ENCODE measurements around the gene EHD2. TPM values are rescaled to one million over a fixed set of nuclear protein-coding genes. Genes with fewer than 3 reads are reported as not detected.
"Not testable (repeated sequence)": the region's sequence is repeated elsewhere in the genome, so short reads cannot be mapped to it uniquely, and the experiment has no call there.

The EHD2 gene, protein sequence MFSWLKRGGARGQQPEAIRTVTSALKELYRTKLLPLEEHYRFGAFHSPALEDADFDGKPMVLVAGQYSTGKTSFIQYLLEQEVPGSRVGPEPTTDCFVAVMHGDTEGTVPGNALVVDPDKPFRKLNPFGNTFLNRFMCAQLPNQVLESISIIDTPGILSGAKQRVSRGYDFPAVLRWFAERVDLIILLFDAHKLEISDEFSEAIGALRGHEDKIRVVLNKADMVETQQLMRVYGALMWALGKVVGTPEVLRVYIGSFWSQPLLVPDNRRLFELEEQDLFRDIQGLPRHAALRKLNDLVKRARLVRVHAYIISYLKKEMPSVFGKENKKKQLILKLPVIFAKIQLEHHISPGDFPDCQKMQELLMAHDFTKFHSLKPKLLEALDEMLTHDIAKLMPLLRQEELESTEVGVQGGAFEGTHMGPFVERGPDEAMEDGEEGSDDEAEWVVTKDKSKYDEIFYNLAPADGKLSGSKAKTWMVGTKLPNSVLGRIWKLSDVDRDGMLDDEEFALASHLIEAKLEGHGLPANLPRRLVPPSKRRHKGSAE
- 53.4 and 67.5 TPM in 2 replicates for total RNA-seq

DNA sequence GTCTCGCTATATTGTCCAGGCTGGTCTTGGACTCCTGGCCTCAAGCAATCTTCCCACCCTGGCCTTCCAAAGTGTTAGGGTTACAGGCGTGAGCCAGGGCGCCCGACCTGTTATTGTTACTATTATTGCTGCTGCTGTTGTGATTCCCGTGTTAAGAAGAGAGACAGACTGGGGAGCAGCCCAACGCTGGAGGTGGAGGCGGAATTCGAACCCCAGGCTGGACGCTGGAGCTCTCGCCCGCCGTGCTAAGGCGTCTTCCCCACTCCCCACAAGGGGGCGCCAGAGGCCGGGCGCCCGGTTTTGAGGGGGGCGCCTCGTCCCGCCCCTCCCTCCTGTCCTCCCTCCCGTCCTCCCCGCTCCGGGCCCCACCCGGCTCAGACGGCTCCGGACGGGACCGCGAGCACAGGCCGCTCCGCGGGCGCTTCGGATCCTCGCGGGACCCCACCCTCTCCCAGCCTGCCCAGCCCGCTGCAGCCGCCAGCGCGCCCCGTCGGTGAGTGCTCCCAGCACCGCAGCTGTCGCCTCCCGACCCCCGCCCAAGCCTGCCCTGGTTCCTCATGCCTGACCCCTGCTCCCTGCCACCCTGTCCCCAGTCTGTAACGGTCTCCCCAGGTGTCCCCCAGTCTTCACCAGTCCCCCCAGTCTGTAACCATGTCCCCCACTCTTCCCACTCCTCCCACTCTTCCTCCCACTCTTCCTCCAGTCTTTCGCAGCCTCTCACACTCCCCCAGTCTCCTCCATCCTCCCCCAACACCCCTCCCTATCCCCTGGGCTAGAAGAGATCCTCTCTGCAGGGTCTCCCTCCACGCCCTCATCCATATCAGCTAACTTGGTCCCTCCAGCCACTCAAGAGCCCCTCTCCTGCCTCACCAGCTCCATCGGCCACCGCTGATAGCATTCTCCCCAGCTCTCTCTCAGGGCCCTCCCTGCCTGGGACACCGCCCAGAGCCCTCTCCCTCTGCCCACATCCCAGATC, at the start of gene EHD2:
Gene EHD2 (plus strand): TSS at position 377 of the 976 bp plus-strand sequence. CDS start 3,191 bp downstream, outside the sequence.
- H3K4me3 ChIP-seq (ENCODE audit: low read depth, low read length): peak within 1 kb of the TSS; percentile 99
- TF ChIP-seq, protein P1, sequence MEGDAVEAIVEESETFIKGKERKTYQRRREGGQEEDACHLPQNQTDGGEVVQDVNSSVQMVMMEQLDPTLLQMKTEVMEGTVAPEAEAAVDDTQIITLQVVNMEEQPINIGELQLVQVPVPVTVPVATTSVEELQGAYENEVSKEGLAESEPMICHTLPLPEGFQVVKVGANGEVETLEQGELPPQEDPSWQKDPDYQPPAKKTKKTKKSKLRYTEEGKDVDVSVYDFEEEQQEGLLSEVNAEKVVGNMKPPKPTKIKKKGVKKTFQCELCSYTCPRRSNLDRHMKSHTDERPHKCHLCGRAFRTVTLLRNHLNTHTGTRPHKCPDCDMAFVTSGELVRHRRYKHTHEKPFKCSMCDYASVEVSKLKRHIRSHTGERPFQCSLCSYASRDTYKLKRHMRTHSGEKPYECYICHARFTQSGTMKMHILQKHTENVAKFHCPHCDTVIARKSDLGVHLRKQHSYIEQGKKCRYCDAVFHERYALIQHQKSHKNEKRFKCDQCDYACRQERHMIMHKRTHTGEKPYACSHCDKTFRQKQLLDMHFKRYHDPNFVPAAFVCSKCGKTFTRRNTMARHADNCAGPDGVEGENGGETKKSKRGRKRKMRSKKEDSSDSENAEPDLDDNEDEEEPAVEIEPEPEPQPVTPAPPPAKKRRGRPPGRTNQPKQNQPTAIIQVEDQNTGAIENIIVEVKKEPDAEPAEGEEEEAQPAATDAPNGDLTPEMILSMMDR (IDR thresholded peaks at IDR 0.05; ENCODE audit: insufficient read depth, low read length, severe bottlenecking): peak; percentile 99
- DNase-seq (ENCODE audit: low read depth): peak; percentile 33
- H3K27me3 ChIP-seq (ENCODE audit: control insufficient read depth, insufficient read depth, low read length): no peaks in the 10 kb centered on the region
- H3K36me3 ChIP-seq (ENCODE audit: control insufficient read depth, insufficient read depth, low read length): peaks cover 18% of the 10 kb centered on the region
- no peak for FAIRE-seq

DNA sequence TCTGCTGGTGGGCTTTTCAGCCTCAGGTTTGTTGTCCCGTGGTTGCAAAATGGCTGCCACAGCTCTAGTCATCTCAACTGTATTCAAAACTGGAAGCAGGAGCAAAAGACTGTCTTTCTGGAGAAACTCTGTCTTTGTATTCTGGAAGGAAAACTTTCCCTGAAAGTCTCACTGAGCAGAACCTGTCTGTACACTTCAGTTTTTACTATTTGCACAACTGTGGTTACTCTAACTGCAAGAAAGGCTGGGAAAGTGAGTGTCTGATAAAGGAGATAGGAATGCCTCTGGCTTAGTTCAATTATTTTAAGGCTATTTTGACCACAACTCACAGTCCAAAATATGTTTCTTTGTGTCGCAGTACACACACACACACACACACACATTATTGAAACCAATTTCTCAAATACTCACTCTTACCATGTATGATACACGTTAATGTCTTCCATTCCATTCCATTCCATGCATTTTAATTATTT, 49.7 kb upstream of the EHD2 start:
- DNase-seq (ENCODE audit: low read depth) (peak; percentile 89), FAIRE-seq (no peak)
- Histone ChIP-seq H3K4me3 (ENCODE audit: low read depth, low read length) (no peak overlapping the region), H3K36me3 (ENCODE audit: control insufficient read depth, insufficient read depth, low read length) (peaks cover 1% of the 10 kb centered on the region), H3K27me3 (ENCODE audit: control insufficient read depth, insufficient read depth, low read length) (no peaks in the 10 kb centered on the region)
- TF ChIP-seq, protein P1 (IDR thresholded peaks at IDR 0.05; ENCODE audit: insufficient read depth, low read length, severe bottlenecking): no peak

DNA sequence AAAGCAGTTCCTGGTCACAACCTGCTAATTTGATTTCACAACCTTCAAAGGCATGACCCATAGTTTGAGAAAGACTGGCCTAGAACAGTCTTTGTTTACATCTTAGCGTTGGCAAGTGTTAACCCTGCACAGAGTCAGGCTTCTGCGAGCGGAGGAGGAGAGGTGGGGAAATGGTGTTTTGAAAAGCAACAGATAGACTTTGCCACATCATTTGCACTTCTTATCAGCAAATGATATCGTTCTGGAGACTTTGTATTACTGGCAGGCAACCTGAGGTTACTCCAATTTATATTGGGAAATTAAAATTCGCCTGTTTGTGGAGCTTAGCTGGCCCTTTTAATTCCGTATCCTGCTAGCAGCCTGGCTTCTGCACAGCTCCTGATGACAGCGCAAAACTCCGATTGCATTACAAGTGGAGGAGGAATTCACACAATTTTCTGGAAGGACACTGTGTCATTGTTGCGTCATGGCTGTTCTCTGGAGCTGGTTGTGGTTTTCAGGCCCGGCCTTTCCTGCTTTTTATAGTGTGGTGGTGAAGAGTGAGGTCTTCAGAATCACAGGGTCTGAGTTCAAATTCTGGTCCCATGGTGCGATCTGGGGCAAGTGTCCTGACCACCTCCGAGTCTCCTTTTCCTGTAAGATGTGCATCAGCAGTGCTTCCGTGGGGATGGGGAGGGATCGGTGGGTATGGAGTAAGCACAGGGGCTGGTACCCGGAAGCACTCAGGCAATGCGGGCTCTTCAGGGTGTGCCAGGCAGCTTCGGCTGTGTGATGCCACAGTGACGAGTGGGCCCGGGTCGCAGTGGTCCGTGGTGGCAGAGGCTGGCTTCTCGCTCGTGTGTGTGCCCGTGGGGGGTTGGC, 49.1 kb upstream of the EHD2 start:
- Histone ChIP-seq H3K4me3 (ENCODE audit: low read depth, low read length) (no peak overlapping the region), H3K27me3 (ENCODE audit: control insufficient read depth, insufficient read depth, low read length) (no peaks in the 10 kb centered on the region), H3K36me3 (ENCODE audit: control insufficient read depth, insufficient read depth, low read length) (peaks cover 1% of the 10 kb centered on the region)
- DNase-seq (ENCODE audit: low read depth) (peak; percentile 90), FAIRE-seq (peak; percentile 86)
- TF ChIP-seq, protein P1 (IDR thresholded peaks at IDR 0.05; ENCODE audit: insufficient read depth, low read length, severe bottlenecking): no peak

DNA sequence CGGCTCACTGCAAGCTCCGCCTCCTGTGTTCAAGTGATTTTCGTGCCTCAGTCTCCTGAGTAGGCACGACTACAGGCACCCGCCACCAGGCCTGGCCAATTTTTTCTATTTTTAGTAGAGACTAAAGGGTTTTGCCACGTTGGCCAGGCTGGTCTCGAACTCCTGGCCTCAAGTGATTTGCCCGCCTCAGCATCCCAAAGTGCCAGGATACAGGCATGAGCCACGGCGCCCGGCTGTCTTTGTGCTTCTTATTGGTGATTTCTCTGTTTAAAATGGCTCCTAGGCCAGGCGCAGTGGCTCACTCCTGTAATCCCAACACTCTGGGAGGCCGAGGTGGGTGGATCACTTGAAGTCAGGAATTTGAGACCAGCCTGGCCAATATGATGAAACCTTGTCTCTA, 44.7 kb upstream of the EHD2 start:
- FAIRE-seq; H3K27me3 ChIP-seq (ENCODE audit: control insufficient read depth, insufficient read depth, low read length); H3K4me3 ChIP-seq (ENCODE audit: low read depth, low read length); DNase-seq (ENCODE audit: low read depth); H3K36me3 ChIP-seq (ENCODE audit: control insufficient read depth, insufficient read depth, low read length): not testable (repeated sequence)

DNA sequence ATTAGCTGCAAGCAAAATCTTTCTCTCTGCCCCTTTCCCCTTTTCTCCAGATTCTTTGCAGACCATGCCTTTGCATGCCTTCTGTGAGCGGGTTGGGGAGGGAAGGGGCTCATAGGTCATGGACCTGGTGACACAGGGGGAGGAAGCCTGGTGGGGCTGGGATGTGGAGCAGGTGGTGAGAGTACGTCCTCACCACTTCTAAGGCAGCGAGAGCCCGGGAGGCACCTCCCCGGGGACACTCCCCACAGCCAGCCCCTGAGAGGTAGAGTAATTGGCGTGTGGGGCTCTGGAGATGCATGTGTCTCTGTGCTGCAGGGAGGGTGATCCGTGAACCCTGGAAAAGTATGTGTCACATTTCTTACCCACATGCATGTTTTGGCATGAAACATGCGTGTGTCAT, 42.5 kb upstream of the EHD2 start:
- no peak overlapping the region for H3K4me3 ChIP-seq (ENCODE audit: low read depth, low read length)
- H3K36me3 ChIP-seq (ENCODE audit: control insufficient read depth, insufficient read depth, low read length): peaks cover 7% of the 10 kb centered on the region
- no peak for FAIRE-seq
- TF ChIP-seq, protein P1 (IDR thresholded peaks at IDR 0.05; ENCODE audit: insufficient read depth, low read length, severe bottlenecking): no peak
- no peak for DNase-seq (ENCODE audit: low read depth)
- H3K27me3 ChIP-seq (ENCODE audit: control insufficient read depth, insufficient read depth, low read length): no peaks in the 10 kb centered on the region
